Ovary (tissue), 9 donors: ENCODE results near the gene SCYGR1. TPM values are rescaled to one million over a fixed set of nuclear protein-coding genes. Genes with fewer than 3 reads are reported as not detected.

Experiments used
- DNase-seq, 5 donors: peaks; one replicate each; pipeline ENCODE4 v3.0.0-alpha.2; 2019 to 2020
- H3K27ac ChIP-seq, 2 donors: fragments of 200-600 bp; one replicate each; pipeline versions ENCODE4 v1.5.1 to v1.8.0; 2019 to 2022
- H3K27me3 ChIP-seq: fragments of 200-600 bp; one replicate; pipeline ENCODE4 v1.8.0; 2022
- H3K36me3 ChIP-seq: fragments of 200-600 bp; sonication (generic); one replicate; pipeline ENCODE4 v1.5.1; 2019
- H3K4me1 ChIP-seq: one replicate; pipeline ENCODE4 v1.8.1; 2013; ENCODE audit warnings: mild to moderate bottlenecking, moderate library complexity; ENCODE audit not compliant: insufficient read depth
- H3K4me3 ChIP-seq: fragments of 200-600 bp; sonication (generic); one replicate; pipeline ENCODE4 v1.5.1; 2017
- H3K9me3 ChIP-seq, 2 donors: fragments of 200-600 bp in 1 of 2; sonication (generic) in 1 of 2; one replicate each; pipeline versions ENCODE4 v1.5.1 to v1.8.1; 2013 to 2019; ENCODE audit warnings: mild to moderate bottlenecking in 1 of 2, moderate library complexity in 1 of 2
- CTCF ChIP-seq, 3 donors: fragments of 450-650 bp in 2 of 3; fragments of 200-600 bp in 1 of 3; IDR thresholded peaks; one replicate each; pipeline versions ENCODE4 v1.5.1 to v1.8.0; 2016 to 2022; ENCODE audit warnings: antibody characterized with exemption in 3 of 3, mild to moderate bottlenecking in 1 of 3
- EP300 ChIP-seq: sonication (generic); formaldehyde crosslinking; IDR thresholded peaks from one replicate; pipeline ENCODE4 v1.6.1; 2017; ENCODE audit warnings: antibody characterized with exemption
- POLR2A ChIP-seq: fragments of 450-650 bp; IDR thresholded peaks from one replicate; pipeline ENCODE4 v1.6.1; 2017; ENCODE audit warnings: antibody characterized with exemption, mild to moderate bottlenecking, moderate library complexity
- WGBS, 3 donors: extraction: QIAGEN DNeasy Blood & Tissue Kit in 1 of 3; methylation state at CpG; one replicate each; pipeline versions ENCODE4 v1.1.5 to v1.1.7; 2013 to 2017; 5-methylcytosine and 5-hydroxymethylcytosine counted together
- intact Hi-C, 4 donors: fragments of 100-400 bp; cut with DNase I; formaldehyde crosslinking; loops; one replicate each; pipeline versions ENCODE4 v1.11.0 to v1.15.1; 2022 to 2023
- polyA plus RNA-seq, 2 donors: library from polyadenylated mRNA; stranded (reverse); fragments of 200-250 nt in 1 of 2; fragments of 350-450 nt in 1 of 2; fragmentation: Illumina TruSeq in 1 of 2; extraction: RNeasy Lipid Tissue Mini Kit (QIAGEN cat#74804) in 1 of 2; gene quantifications; one replicate each; pipeline ENCODE4 v1.2.3, GENCODE V29; 2013 to 2014
- total RNA-seq, 7 donors: library from RNA; depleted of rRNA in 2 of 7; stranded (reverse); fragments of >200 nt in 2 of 7; fragmentation: NEBNext Ultra II Directional in 3 of 7; extraction: Animal tissue kit (Norgen Biotek cat#: 25700) in 3 of 7; gene quantifications; one replicate each; pipeline versions ENCODE4 v1.1.0 to v1.2.4, GENCODE V29; 2016 to 2023
- donor health status: DM: no; HTN: no; CAD: no; lungs with moderate emphysema.
- donor health status: DM: no; HTN: no; CAD: no.
- donor health status: Bipolar disorder and iron deficiency.
- donor health status: DM: yes; HTN: yes; CAD: no.
- donor health status: DM: no; HTN: no; CAD: no.
- donor health status: DM: yes; HTN: yes; CAD: no.

SCYGR1 gene
- total and polyA plus RNA-seq, 9 donors, result not detected

DNA sequence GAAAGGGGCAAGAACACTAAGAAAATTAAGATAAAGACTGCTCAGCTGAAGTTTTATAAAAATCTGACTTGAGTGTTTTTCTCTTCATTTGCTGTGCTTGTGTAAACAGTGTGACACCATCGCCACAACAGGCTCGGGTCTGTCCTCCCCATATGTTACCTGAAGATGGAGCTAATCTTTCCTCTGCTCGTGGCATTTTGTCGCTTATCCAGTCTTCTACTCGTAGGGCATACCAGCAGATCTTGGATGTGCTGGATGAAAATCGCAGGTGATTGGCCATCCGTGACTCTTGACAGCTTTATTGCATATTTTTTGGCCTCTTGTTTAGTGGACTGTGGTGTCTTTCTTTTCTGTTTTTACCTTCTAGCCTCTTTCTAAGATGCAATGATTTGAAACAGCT is 40.6 kb downstream of the SCYGR1 start:
- Histone ChIP-seq H3K4me1 (no peaks in the 10 kb centered on the region), H3K4me3 (no peak overlapping the region), H3K27me3 (no peaks in the 10 kb centered on the region), H3K36me3 (no peaks in the 10 kb centered on the region), H3K9me3 (no peaks in the 10 kb centered on the region), H3K27ac (no peak overlapping the region)
- WGBS, 3 donors, result 74 to 77% (median 74%) methylated on average over 7 of the region's 7 CpGs
- TF ChIP-seq EP300 (no peak), POLR2A (no peak), CTCF (IDR thresholded peaks at IDR 0.05) (no peak)
- DNase-seq, result no peak
- intact Hi-C loops, result no loop called here

DNA sequence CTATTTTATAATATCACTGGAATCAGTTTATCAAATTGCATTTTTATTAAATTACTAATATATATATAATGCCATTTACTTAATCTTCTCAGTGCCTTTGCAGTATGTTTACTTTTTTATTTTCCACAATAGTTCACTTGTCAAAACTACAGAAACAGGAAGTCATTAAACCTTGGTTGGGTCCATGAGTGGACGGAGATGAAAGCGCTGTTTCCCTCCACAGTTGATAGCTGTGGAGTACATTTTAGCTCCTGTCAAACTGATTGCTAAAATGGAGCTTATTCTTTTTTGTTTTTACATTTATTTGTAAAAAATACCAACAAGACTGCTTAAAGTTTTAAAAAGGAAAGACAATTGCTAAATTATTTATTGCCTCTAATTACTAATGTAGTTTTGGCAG is 43.5 kb downstream of the SCYGR1 start:
- Histone ChIP-seq H3K4me1 (no peaks in the 10 kb centered on the region), H3K27me3 (no peaks in the 10 kb centered on the region), H3K36me3 (no peaks in the 10 kb centered on the region), H3K4me3 (no peak overlapping the region), H3K27ac (no peak overlapping the region), H3K9me3 (no peaks in the 10 kb centered on the region)
- WGBS, 3 donors, result 82 to 93% (median 91%) methylated on average over 2 of the region's 2 CpGs
- DNase-seq, result no peak
- no peak for TF ChIP-seq CTCF (IDR thresholded peaks at IDR 0.05)
- TF ChIP-seq POLR2A, result no peak
- no peak for TF ChIP-seq EP300
- intact Hi-C loops, result no loop called here

DNA sequence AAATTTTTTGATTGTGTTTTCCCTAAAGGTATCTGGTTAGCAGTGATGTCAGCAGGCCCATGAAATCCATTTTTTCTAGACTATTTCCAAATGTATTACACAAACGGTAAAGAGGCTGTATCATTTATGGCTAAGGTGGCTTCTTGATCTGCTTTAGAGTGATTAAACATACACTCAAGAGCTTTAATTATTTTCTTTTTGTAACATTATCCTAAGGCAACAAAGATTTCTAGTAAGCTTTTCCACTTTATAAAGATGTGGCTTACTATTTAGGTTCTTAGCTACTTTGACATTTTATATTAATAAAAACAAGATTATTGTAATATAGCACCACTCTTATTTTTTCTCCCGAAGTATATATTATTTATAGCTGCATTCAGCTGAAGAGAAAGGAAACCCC is 46.2 kb downstream of the SCYGR1 start:
- intact Hi-C loops, result no loop called here
- Histone ChIP-seq H3K4me3 (no peak overlapping the region), H3K27me3 (no peaks in the 10 kb centered on the region), H3K27ac (no peak overlapping the region), H3K4me1 (no peaks in the 10 kb centered on the region), H3K9me3 (no peaks in the 10 kb centered on the region), H3K36me3 (no peaks in the 10 kb centered on the region)
- 86 to 92% (median 89%) methylated on average over 2 of the region's 2 CpGs for WGBS, 3 donors
- TF ChIP-seq EP300, result no peak
- TF ChIP-seq POLR2A, result no peak
- no peak for TF ChIP-seq CTCF (IDR thresholded peaks at IDR 0.05)
- DNase-seq, result no peak

GRCh38 chr2:227340106-227340505 is 47.6 kb downstream of the SCYGR1 start:
- Histone ChIP-seq H3K4me1 (no peaks in the 10 kb centered on the region), H3K4me3 (no peak overlapping the region), H3K9me3 (no peaks in the 10 kb centered on the region), H3K27ac (no peak overlapping the region), H3K36me3 (no peaks in the 10 kb centered on the region), H3K27me3 (no peaks in the 10 kb centered on the region)
- TF ChIP-seq POLR2A (no peak), CTCF (IDR thresholded peaks at IDR 0.05) (no peak), EP300 (no peak)
- WGBS, 3 donors, result 62 to 78% (median 63%) methylated on average over 6 of the region's 6 CpGs
- no peak for DNase-seq
- intact Hi-C loops, result no loop called here
